GM10847 (cell line): ENCODE data around the gene NR1D2.
A peak's percentile ranks its signal among the peaks of the same experiment; 100 is the strongest.

Experiments used
- POLR2A ChIP-seq: IDR thresholded peaks from 2 replicates; pipeline ENCODE4 v1.6.1; 2011; ENCODE audit not compliant: insufficient read length; ENCODE audit errors: extremely low read depth

NR1D2 gene

GRCh38 chr3:23944861-23945662 is at the start of gene NR1D2:
NR1D2 (plus strand) TSS chr3:23945286; CDS start chr3:23945579, 293 bp downstream.
- TF ChIP-seq POLR2A = peak; percentile 28

GRCh38 chr3:23900744-23901143 is 44.3 kb upstream of the NR1D2 start:
- no peak for TF ChIP-seq POLR2A

GRCh38 chr3:23904545-23904944 is 40.5 kb upstream of the NR1D2 start:
- no peak for TF ChIP-seq POLR2A

- no peak for TF ChIP-seq POLR2A
Observed at GRCh38 chr3:23909341-23909740, 35.7 kb upstream of the NR1D2 start.

- TF ChIP-seq POLR2A = no peak
Observed at GRCh38 chr3:23911397-23911796, 33.7 kb upstream of the NR1D2 start.

- TF ChIP-seq POLR2A = no peak
Observed at GRCh38 chr3:23913182-23913581, 31.9 kb upstream of the NR1D2 start.

GRCh38 chr3:23913873-23914743 is 31.0 kb upstream of the NR1D2 start:
- no peak for TF ChIP-seq POLR2A

- TF ChIP-seq POLR2A = no peak
Observed at GRCh38 chr3:23915537-23916108, 29.5 kb upstream of the NR1D2 start.

- TF ChIP-seq POLR2A = no peak
Observed at GRCh38 chr3:23916152-23916885, 28.8 kb upstream of the NR1D2 start.

- TF ChIP-seq POLR2A = peak; percentile 97
Observed at GRCh38 chr3:23916886-23917678, 28.0 kb upstream of the NR1D2 start, which contains the start of the genes NKIRAS1 and RPL15. NKIRAS1 (minus strand) TSS chr3:23916990; CDS start chr3:23910904, 6,086 bp downstream. RPL15 (plus strand) TSS chr3:23917132; CDS start chr3:23917860, 728 bp downstream.

GRCh38 chr3:23919628-23920027 is 25.5 kb upstream of the NR1D2 start:
- TF ChIP-seq POLR2A = no peak

GRCh38 chr3:23920151-23920655 is 24.9 kb upstream of the NR1D2 start:
- TF ChIP-seq POLR2A = no peak

- no peak for TF ChIP-seq POLR2A
Observed at GRCh38 chr3:23921052-23921511, 24.0 kb upstream of the NR1D2 start.

GRCh38 chr3:23923786-23924185 is 21.3 kb upstream of the NR1D2 start:
- TF ChIP-seq POLR2A = no peak
